Measurements from ENCODE around the gene MND1. TPM values are rescaled to one million over a fixed set of nuclear protein-coding genes. Genes with fewer than 3 reads are reported as not detected.

MND1 gene
- total and polyA plus RNA-seq, 11 donors = 0.27 to 1.3 (median 0.40) TPM; not detected in 6

DNA sequence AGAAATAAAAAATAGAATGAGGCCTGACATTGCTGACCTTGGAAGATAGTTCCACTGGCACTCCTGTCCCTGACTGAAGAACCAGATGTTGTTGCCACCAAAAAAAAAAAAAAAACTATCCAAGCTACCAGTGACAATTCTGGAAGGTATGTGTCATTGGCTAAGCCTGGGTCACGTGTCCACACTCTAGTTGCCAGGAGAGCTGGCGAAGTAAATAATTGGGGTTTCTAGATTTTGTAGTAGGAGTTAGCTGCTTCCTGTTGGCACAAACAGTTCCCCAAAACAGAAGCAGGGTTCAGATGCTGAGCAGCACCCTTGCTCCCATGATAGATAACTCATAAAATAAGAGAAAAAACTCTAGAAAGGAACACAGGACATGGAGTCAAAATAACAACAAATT is 20.5 kb downstream of the MND1 start:
- DNase-seq (no peak), ATAC-seq (no peak)
- no peaks in the 10 kb centered on the region for H3K4me1 ChIP-seq
- no peaks in the 10 kb centered on the region for H3K27me3 ChIP-seq
- peaks cover 0 to 5% (median 0%) of the 10 kb centered on the region in 12 donors for H3K9me3 ChIP-seq
- no peaks in the 10 kb centered on the region for H3K36me3 ChIP-seq
- 93 to 96% (median 95%) methylated on average over 2 of the region's 2 CpGs for WGBS, 4 donors
- H3K4me3 ChIP-seq = no peak overlapping the region
- intact Hi-C loops (cut with DNase I) = no loop called here
- no peak overlapping the region for H3K27ac ChIP-seq
- no peak for TF ChIP-seq POLR2A (IDR thresholded peaks at IDR 0.05)
- TF ChIP-seq, protein P1, sequence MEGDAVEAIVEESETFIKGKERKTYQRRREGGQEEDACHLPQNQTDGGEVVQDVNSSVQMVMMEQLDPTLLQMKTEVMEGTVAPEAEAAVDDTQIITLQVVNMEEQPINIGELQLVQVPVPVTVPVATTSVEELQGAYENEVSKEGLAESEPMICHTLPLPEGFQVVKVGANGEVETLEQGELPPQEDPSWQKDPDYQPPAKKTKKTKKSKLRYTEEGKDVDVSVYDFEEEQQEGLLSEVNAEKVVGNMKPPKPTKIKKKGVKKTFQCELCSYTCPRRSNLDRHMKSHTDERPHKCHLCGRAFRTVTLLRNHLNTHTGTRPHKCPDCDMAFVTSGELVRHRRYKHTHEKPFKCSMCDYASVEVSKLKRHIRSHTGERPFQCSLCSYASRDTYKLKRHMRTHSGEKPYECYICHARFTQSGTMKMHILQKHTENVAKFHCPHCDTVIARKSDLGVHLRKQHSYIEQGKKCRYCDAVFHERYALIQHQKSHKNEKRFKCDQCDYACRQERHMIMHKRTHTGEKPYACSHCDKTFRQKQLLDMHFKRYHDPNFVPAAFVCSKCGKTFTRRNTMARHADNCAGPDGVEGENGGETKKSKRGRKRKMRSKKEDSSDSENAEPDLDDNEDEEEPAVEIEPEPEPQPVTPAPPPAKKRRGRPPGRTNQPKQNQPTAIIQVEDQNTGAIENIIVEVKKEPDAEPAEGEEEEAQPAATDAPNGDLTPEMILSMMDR (IDR thresholded peaks at IDR 0.05) = no peak

DNA sequence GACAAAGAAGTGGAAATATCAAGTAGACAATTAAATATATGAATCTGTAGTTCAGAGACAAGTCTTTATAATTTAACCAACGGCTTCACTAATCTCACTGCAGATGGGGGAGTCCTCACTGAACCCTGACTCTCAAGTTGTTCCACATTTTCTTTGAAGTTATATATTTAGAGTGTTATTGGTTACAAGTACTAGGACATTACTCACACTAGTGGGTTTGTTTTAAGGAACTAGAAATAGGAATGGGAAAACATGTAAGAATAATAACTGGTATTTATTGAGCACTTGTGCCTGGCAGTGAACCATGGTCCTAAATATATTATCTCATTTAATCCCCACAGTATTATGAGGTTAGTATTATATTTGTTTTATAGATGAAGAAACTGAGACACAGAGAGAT is 22.0 kb downstream of the MND1 start:
- Histone ChIP-seq H3K4me3 (no peak overlapping the region), H3K27me3 (no peaks in the 10 kb centered on the region), H3K4me1 (no peaks in the 10 kb centered on the region), H3K27ac (no peak overlapping the region), H3K36me3 (no peaks in the 10 kb centered on the region), H3K9me3 (peaks cover 0 to 5% (median 0%) of the 10 kb centered on the region in 12 donors)
- 88 to 95% (median 94%) methylated on average over 1 of the region's 1 CpG for WGBS, 4 donors
- no peak for DNase-seq
- TF ChIP-seq, protein P1 (IDR thresholded peaks at IDR 0.05) = no peak
- TF ChIP-seq POLR2A (IDR thresholded peaks at IDR 0.05) = no peak
- ATAC-seq = no peak
- intact Hi-C loops (cut with DNase I) = no loop called here

DNA sequence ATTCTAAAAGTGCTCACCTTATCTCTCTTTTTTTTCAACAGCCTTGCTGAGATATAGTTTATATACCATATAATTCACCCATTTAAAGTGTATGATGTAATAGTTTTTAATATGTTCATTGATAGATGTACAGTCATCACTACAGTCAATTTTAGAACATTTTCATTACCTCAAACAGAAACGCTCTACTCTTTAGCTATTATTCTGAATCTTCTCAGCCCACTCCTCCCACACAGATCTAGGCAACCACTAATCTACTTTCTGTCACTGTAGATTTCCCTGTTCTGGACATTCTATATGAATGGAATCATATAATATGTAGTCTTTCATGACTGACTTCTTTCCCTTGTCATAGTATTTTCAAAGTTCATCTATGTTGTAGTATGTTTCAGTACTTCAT is 22.6 kb downstream of the MND1 start:
- no peak for DNase-seq
- no peak for ATAC-seq
- TF ChIP-seq POLR2A (IDR thresholded peaks at IDR 0.05) = no peak
- H3K4me1 ChIP-seq = no peaks in the 10 kb centered on the region
- intact Hi-C loops (cut with DNase I) = no loop called here
- H3K9me3 ChIP-seq = peaks cover 0 to 5% (median 0%) of the 10 kb centered on the region in 12 donors
- no peaks in the 10 kb centered on the region for H3K27me3 ChIP-seq
- WGBS, 4 donors = 83 to 97% (median 89%) methylated on average over 1 of the region's 1 CpG
- H3K36me3 ChIP-seq = no peaks in the 10 kb centered on the region
- H3K4me3 ChIP-seq = no peak overlapping the region
- H3K27ac ChIP-seq = no peak overlapping the region

DNA sequence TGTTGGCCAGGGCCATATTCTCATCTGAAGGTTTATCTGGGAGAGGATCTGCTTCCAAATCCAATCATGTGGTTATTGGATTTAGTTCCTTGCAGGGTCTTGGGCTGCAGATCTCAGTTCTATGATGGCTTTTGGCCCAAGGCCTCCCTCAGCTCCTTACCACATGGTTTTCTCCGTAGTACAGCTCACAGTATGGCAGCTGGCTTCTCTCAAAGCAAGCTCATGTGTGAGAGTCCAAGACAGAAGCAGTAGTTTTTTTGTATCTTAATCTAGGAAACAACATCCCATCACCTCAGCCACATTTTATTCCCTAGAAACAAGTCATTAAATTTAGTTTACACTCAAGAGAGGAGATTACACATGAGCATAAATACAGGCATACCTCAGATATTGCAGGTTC is 24.5 kb downstream of the MND1 start:
- no peak for ATAC-seq

More for the DNA sequence above, 24.5 kb downstream of the MND1 start:
- H3K9me3 ChIP-seq = peaks cover 0 to 18% (median 0%) of the 10 kb centered on the region in 12 donors
- no peaks in the 10 kb centered on the region for H3K36me3 ChIP-seq
- intact Hi-C loops (cut with DNase I) = no loop called here
- H3K27me3 ChIP-seq = no peaks in the 10 kb centered on the region
- TF ChIP-seq POLR2A (IDR thresholded peaks at IDR 0.05) = no peak
- TF ChIP-seq, protein P1 (IDR thresholded peaks at IDR 0.05) = no peak
- WGBS, 4 donors = 81 to 93% (median 91%) methylated on average over 1 of the region's 1 CpG
- no peaks in the 10 kb centered on the region for H3K4me1 ChIP-seq
- no peak overlapping the region for H3K4me3 ChIP-seq
- no peak overlapping the region for H3K27ac ChIP-seq
- DNase-seq = no peak

Data from heart left ventricle (tissue), 16 donors.